ENCODE results near the gene C5orf15.

DNA sequence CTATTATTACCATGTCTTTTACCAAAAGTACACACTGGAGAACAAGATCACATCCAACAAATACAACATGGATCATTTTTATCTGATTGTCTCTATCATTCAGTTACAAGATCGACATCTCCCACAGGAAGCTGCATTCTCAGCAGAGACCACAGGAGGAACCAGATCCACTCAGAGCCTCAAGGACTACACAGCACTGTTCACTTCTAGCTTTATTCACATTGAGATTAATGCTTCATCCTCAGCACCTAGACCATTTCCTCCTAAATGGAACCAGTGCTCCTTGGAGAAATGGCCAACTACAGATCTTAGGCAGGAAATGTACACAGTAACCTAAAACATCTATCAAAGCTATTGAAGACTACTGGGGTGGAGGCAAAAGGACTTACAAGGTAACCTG is 13.3 kb upstream of the C5orf15 start:
- TF ChIP-seq, protein P1, sequence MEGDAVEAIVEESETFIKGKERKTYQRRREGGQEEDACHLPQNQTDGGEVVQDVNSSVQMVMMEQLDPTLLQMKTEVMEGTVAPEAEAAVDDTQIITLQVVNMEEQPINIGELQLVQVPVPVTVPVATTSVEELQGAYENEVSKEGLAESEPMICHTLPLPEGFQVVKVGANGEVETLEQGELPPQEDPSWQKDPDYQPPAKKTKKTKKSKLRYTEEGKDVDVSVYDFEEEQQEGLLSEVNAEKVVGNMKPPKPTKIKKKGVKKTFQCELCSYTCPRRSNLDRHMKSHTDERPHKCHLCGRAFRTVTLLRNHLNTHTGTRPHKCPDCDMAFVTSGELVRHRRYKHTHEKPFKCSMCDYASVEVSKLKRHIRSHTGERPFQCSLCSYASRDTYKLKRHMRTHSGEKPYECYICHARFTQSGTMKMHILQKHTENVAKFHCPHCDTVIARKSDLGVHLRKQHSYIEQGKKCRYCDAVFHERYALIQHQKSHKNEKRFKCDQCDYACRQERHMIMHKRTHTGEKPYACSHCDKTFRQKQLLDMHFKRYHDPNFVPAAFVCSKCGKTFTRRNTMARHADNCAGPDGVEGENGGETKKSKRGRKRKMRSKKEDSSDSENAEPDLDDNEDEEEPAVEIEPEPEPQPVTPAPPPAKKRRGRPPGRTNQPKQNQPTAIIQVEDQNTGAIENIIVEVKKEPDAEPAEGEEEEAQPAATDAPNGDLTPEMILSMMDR (IDR thresholded peaks at IDR 0.05): no peak
- TF ChIP-seq EZH2 (IDR thresholded peaks at IDR 0.05): no peak
